ENCODE results near the gene MAJIN. TPM values are rescaled to one million over a fixed set of nuclear protein-coding genes. Genes with fewer than 3 reads are reported as not detected.

MAJIN gene
- total and polyA plus RNA-seq, 9 of the 15 experiments (the other 6 are each of a cell fraction or from before 2014, with no cell fraction given) = 0.17 to 0.83 (median 0.24) TPM; not detected in 2

DNA sequence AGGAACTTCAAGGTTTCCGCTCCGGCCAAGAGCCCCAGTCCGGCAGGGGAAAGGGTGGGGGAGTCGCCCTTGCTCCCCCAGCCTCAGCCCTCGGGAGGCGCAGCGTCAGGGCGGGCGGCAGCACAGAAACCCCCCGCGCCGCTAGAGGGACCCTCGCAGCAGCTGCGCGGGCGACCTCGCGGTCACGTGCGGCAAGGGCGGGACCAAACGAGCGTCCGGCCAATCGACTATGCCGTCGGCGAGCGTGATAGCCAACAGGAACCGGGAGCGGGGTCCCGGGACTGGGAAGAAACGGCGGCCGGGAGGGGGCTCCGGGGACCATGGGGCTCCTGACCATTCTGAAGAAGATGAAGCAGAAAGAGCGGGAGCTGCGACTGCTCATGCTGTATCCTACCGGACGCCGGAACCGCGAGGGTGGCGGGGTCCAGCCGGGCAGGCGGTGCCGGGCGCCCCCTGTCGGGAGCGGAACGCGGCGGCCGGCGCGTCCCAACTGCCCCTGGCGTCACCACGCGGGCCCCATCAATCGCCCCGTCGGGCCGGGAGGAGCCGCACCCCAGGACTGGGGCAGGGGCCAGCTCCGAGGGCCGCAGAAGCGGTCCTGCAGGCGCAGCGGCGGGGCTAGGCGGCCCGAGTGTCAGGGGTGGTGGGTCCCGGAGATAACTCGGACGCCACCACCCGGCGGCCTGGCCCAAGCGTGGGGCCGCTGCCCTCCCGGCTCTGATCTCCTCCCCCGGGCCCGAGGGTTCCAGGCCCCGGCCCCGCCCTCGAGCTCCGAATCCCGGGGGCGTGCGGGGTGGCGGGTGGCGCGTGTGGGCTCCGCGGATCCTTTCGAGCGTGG, 42.2 kb upstream of the MAJIN start, which contains the start of gene ARL2 (continued):
- TF ChIP-seq, protein P1, sequence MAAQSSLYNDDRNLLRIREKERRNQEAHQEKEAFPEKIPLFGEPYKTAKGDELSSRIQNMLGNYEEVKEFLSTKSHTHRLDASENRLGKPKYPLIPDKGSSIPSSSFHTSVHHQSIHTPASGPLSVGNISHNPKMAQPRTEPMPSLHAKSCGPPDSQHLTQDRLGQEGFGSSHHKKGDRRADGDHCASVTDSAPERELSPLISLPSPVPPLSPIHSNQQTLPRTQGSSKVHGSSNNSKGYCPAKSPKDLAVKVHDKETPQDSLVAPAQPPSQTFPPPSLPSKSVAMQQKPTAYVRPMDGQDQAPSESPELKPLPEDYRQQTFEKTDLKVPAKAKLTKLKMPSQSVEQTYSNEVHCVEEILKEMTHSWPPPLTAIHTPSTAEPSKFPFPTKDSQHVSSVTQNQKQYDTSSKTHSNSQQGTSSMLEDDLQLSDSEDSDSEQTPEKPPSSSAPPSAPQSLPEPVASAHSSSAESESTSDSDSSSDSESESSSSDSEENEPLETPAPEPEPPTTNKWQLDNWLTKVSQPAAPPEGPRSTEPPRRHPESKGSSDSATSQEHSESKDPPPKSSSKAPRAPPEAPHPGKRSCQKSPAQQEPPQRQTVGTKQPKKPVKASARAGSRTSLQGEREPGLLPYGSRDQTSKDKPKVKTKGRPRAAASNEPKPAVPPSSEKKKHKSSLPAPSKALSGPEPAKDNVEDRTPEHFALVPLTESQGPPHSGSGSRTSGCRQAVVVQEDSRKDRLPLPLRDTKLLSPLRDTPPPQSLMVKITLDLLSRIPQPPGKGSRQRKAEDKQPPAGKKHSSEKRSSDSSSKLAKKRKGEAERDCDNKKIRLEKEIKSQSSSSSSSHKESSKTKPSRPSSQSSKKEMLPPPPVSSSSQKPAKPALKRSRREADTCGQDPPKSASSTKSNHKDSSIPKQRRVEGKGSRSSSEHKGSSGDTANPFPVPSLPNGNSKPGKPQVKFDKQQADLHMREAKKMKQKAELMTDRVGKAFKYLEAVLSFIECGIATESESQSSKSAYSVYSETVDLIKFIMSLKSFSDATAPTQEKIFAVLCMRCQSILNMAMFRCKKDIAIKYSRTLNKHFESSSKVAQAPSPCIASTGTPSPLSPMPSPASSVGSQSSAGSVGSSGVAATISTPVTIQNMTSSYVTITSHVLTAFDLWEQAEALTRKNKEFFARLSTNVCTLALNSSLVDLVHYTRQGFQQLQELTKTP (IDR thresholded peaks at IDR 0.05; ENCODE audit: low read depth in 1 of 2, partially characterized antibody in 2 of 2) = no peak
- TF ChIP-seq DACH1 (IDR thresholded peaks at IDR 0.05; ENCODE audit: partially characterized antibody) = peak; percentile 5
- TF ChIP-seq, protein P2, sequence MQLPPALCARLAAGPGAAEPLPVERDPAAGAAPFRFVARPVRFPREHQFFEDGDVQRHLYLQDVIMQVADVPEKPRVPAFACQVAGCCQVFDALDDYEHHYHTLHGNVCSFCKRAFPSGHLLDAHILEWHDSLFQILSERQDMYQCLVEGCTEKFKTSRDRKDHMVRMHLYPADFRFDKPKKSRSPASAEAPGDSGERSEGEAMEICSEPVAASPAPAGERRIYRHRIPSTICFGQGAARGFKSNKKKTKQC (CRISPR knock-in tag; IDR thresholded peaks at IDR 0.05) = peak; percentile 99
- no peak; the same call in 1 of the 2 replicates for TF ChIP-seq PML (IDR thresholded peaks at IDR 0.05; ENCODE audit: low read length)
- TF ChIP-seq, protein P3, sequence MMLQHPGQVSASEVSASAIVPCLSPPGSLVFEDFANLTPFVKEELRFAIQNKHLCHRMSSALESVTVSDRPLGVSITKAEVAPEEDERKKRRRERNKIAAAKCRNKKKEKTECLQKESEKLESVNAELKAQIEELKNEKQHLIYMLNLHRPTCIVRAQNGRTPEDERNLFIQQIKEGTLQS (IDR thresholded peaks at IDR 0.05) = 0 out of 2 replicates have a peak, but pooled peaks have one; percentile 6
- TF ChIP-seq, protein P3 (CRISPR knock-in tag; conservative IDR thresholded peaks at IDR 0.05) = peak; percentile 8; the same call in 1 of the 2 replicates
- TF ChIP-seq, protein P4, sequence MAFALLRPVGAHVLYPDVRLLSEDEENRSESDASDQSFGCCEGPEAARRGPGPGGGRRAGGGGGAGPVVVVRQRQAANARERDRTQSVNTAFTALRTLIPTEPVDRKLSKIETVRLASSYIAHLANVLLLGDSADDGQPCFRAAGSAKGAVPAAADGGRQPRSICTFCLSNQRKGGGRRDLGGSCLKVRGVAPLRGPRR (CRISPR knock-in tag; IDR thresholded peaks at IDR 0.05) = no peak
- 0 out of 2 replicates have a peak, but pooled peaks have one; percentile 70 for TF ChIP-seq KDM2B (CRISPR knock-in tag; IDR thresholded peaks at IDR 0.05)
- peak in 1 of 2 experiments; percentile 59; a peak in 2 of 4 replicates for TF ChIP-seq RCOR1 (IDR thresholded peaks at IDR 0.05; ENCODE audit: borderline replicate concordance in 1 of 2, low read depth in 2 of 2, low read length in 2 of 2)
- no peak for TF ChIP-seq ZNF551 (CRISPR knock-in tag; IDR thresholded peaks at IDR 0.05)
- TF ChIP-seq PURB (CRISPR knock-in tag; IDR thresholded peaks at IDR 0.05; ENCODE audit: low read depth) = no peak
- TF ChIP-seq ZNF316 (IDR thresholded peaks at IDR 0.05) = no peak; the same call in 1 of the 2 replicates
- TF ChIP-seq, protein P5, sequence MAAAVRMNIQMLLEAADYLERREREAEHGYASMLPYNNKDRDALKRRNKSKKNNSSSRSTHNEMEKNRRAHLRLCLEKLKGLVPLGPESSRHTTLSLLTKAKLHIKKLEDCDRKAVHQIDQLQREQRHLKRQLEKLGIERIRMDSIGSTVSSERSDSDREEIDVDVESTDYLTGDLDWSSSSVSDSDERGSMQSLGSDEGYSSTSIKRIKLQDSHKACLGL (CRISPR knock-in tag; IDR thresholded peaks at IDR 0.05; ENCODE audit: borderline replicate concordance, poor library complexity, severe bottlenecking) = no peak
- TF ChIP-seq HSF4 (CRISPR knock-in tag; IDR thresholded peaks at IDR 0.05; ENCODE audit: borderline replicate concordance) = no peak
- TF ChIP-seq, protein P6, sequence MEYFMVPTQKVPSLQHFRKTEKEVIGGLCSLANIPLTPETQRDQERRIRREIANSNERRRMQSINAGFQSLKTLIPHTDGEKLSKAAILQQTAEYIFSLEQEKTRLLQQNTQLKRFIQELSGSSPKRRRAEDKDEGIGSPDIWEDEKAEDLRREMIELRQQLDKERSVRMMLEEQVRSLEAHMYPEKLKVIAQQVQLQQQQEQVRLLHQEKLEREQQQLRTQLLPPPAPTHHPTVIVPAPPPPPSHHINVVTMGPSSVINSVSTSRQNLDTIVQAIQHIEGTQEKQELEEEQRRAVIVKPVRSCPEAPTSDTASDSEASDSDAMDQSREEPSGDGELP (CRISPR knock-in tag; IDR thresholded peaks at IDR 0.05; ENCODE audit: borderline replicate concordance) = peak; percentile 97
- TF ChIP-seq, protein P7, sequence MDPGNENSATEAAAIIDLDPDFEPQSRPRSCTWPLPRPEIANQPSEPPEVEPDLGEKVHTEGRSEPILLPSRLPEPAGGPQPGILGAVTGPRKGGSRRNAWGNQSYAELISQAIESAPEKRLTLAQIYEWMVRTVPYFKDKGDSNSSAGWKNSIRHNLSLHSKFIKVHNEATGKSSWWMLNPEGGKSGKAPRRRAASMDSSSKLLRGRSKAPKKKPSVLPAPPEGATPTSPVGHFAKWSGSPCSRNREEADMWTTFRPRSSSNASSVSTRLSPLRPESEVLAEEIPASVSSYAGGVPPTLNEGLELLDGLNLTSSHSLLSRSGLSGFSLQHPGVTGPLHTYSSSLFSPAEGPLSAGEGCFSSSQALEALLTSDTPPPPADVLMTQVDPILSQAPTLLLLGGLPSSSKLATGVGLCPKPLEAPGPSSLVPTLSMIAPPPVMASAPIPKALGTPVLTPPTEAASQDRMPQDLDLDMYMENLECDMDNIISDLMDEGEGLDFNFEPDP (CRISPR knock-in tag; IDR thresholded peaks at IDR 0.05) = no peak

Measured in K562 (cell line).